T-helper 1 cell treated with Interleukin-12 subunit alpha and Interleukin-12 subunit beta and Interleukin-4 antibody, amounts not matched to agents 30 μg/mL and 1 μg/mL, for 36 hours (primary cell): ENCODE data around the gene BPIFA3.
"Not testable (repeated sequence)": the region's sequence is repeated elsewhere in the genome, so short reads cannot be mapped to it uniquely, and the experiment has no call there.

Source experiments
- H3K27ac Mint-ChIP-seq: one replicate; pipeline ENCODE4 v1.8.0; 2021; ENCODE audit warnings: mild to moderate bottlenecking, mixed read lengths
- H3K27me3 Mint-ChIP-seq: one replicate; pipeline ENCODE4 v1.8.0; 2021; ENCODE audit warnings: low read depth, mixed read lengths
- H3K36me3 Mint-ChIP-seq: one replicate; pipeline ENCODE4 v1.8.0; 2021; ENCODE audit warnings: low read depth, mixed read lengths
- H3K4me1 Mint-ChIP-seq: one replicate; pipeline ENCODE4 v1.8.0; 2021; ENCODE audit warnings: low read depth, mixed read lengths
- H3K4me3 Mint-ChIP-seq: one replicate; pipeline ENCODE4 v1.8.0; 2021; ENCODE audit warnings: mild to moderate bottlenecking, moderate library complexity, mixed read lengths
- H3K9me3 Mint-ChIP-seq: one replicate; pipeline ENCODE4 v1.8.0; 2021; ENCODE audit warnings: mixed read lengths

Gene BPIFA3

GRCh38 chr20:33217052-33217451 lies at the start of gene BPIFA3:
BPIFA3 (plus strand) TSS chr20:33217352; CDS start chr20:33217537, 185 bp downstream.
- Mint-ChIP-seq H3K4me3 (no peak within 1 kb of the TSS), H3K9me3 (no peaks in the 10 kb centered on the region), H3K36me3 (no peaks in the 10 kb centered on the region), H3K4me1 (no peaks in the 10 kb centered on the region), H3K27ac (no peak within 1 kb of the TSS), H3K27me3 (peaks cover 27% of the 10 kb centered on the region)

DNA sequence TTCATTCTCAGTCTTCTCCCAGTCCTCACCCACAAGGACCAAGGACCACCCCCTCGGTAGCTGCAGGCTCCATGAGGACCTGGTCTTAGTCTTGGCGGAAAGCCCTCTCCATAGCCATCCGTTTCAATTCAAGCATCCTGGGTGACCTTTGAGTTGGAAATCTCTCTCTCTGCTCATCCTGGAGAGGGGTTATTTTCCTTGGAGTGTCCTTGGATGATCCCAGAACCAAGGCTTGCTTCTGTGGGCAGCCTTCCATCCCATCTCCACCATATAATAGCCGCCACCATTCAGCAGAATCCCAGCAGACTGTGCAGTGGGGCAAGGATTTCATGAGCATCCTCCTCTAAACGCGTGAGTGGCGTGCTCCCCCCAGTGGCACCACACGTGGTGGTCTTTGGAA lies 49.3 kb upstream of the BPIFA3 start, which contains the start of gene BPIFA2:
Gene BPIFA2, plus strand, starts transcription at position 301 of the 400 bp plus-strand sequence. CDS start 987 bp downstream, outside the sequence.
- Mint-ChIP-seq H3K9me3 (peaks cover 13% of the 10 kb centered on the region), H3K36me3 (no peaks in the 10 kb centered on the region), H3K4me1 (no peaks in the 10 kb centered on the region), H3K4me3 (no peak within 1 kb of the TSS), H3K27ac (no peak within 1 kb of the TSS), H3K27me3 (no peaks in the 10 kb centered on the region)

- H3K4me1 Mint-ChIP-seq, result no peaks in the 10 kb centered on the region
- H3K4me3 Mint-ChIP-seq, result no peak overlapping the region
- H3K9me3 Mint-ChIP-seq, result peaks cover 13% of the 10 kb centered on the region
- H3K27ac Mint-ChIP-seq, result no peak overlapping the region
- H3K36me3 Mint-ChIP-seq, result no peaks in the 10 kb centered on the region
- no peaks in the 10 kb centered on the region for H3K27me3 Mint-ChIP-seq
Measured at GRCh38 chr20:33169176-33169794, 47.9 kb upstream of the BPIFA3 start.

DNA sequence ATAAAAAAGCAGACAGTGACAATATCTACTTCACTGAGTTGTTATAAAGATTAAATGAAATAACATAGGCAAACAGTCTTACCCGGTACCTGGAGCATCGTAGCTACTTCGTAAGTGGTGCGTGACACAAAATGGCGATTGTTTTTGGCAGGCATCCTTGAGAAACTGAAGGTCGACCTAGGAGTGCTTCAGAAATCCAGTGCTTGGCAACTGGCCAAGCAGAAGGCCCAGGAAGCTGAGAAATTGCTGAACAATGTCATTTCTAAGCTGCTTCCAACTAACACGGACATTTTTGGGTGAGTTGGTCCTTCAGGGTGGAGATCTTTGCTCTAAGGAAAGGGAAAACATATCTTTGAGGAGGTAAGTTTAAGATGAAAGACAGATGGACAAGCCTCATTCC lies 44.4 kb upstream of the BPIFA3 start:
- Mint-ChIP-seq H3K4me1 (no peaks in the 10 kb centered on the region), H3K27ac (no peak overlapping the region), H3K9me3 (peaks cover 13% of the 10 kb centered on the region), H3K36me3 (no peaks in the 10 kb centered on the region), H3K27me3 (no peaks in the 10 kb centered on the region), H3K4me3 (no peak overlapping the region)

GRCh38 chr20:33175123-33175522 lies 42.0 kb upstream of the BPIFA3 start:
- Mint-ChIP-seq H3K4me1 (no peaks in the 10 kb centered on the region), H3K27ac (no peak overlapping the region), H3K27me3 (no peaks in the 10 kb centered on the region), H3K36me3 (no peaks in the 10 kb centered on the region), H3K9me3 (no peaks in the 10 kb centered on the region), H3K4me3 (no peak overlapping the region)

DNA sequence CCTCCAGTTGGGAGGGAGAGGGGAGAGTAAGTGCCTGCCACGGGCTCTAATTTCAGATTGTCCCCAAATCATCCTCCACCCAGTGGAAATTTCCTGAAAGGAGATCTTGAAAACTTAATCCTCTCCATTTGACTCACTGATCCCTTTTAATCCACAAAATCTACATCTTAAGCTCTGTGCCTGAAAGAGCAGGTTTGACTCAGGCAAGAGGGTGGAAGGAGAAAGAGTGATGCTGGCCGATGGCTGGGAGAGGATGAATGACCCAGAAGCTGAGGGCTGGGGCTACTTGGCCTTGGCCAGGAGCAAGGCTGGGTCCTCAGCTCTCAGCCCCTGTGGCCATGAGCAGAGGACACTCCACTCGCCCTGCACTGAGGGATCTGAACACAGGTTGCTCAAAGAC lies 41.1 kb upstream of the BPIFA3 start:
- H3K27me3 Mint-ChIP-seq, result no peaks in the 10 kb centered on the region
- H3K4me3 Mint-ChIP-seq, result no peak overlapping the region
- H3K9me3 Mint-ChIP-seq, result no peaks in the 10 kb centered on the region
- H3K27ac Mint-ChIP-seq, result no peak overlapping the region
- no peaks in the 10 kb centered on the region for H3K36me3 Mint-ChIP-seq
- H3K4me1 Mint-ChIP-seq, result no peaks in the 10 kb centered on the region

DNA sequence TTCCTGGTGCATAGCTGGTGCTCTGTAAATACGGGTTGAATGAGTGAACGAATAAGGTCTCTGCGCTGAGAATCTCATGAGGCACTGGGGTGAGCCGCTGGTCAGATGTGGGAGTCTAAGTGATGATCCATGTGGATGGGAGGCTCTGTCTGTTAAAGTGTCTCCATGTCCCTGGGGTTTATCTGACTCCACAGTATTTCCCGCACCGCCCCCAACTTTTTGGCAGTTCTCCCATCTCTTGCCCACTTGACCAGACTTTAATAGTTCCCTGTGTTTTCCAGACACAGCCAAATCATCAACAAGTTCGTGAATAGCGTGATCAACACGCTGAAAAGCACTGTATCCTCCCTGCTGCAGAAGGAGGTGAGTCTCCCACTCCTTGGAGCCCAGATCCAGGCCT lies 39.3 kb upstream of the BPIFA3 start:
- H3K36me3 Mint-ChIP-seq, result no peaks in the 10 kb centered on the region
- H3K4me3 Mint-ChIP-seq, result no peak overlapping the region
- H3K27me3 Mint-ChIP-seq, result no peaks in the 10 kb centered on the region
- H3K9me3 Mint-ChIP-seq, result no peaks in the 10 kb centered on the region
- no peaks in the 10 kb centered on the region for H3K4me1 Mint-ChIP-seq
- H3K27ac Mint-ChIP-seq, result no peak overlapping the region

- no peak overlapping the region for H3K27ac Mint-ChIP-seq
- no peak overlapping the region for H3K4me3 Mint-ChIP-seq
- no peaks in the 10 kb centered on the region for H3K27me3 Mint-ChIP-seq
- H3K4me1 Mint-ChIP-seq, result no peaks in the 10 kb centered on the region
- H3K9me3 Mint-ChIP-seq, result no peaks in the 10 kb centered on the region
- no peaks in the 10 kb centered on the region for H3K36me3 Mint-ChIP-seq
Measured at GRCh38 chr20:33178726-33179125, 38.4 kb upstream of the BPIFA3 start.

DNA sequence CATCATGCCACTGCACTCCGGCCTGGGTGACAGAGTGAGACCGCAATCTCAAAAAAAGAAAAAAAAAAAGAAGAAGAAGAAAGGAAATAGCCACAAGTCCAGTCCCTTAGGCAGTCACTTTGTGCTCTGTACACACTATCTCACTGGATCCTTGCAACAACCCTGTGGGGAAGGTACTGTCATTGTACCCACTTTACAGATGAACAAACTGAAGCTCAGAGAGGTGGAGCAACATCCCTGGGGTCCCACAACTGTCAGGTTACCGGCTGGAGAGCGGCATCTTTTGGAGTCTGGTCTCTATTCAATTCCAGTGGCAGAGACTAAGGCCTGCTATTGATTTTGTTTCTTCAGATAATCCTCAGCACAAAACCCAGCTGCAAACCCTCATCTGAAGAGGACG lies 37.0 kb upstream of the BPIFA3 start:
- Mint-ChIP-seq H3K27me3 (no peaks in the 10 kb centered on the region), H3K9me3 (no peaks in the 10 kb centered on the region), H3K36me3 (no peaks in the 10 kb centered on the region), H3K4me3 (no peak overlapping the region), H3K4me1 (no peaks in the 10 kb centered on the region), H3K27ac (no peak overlapping the region)

DNA sequence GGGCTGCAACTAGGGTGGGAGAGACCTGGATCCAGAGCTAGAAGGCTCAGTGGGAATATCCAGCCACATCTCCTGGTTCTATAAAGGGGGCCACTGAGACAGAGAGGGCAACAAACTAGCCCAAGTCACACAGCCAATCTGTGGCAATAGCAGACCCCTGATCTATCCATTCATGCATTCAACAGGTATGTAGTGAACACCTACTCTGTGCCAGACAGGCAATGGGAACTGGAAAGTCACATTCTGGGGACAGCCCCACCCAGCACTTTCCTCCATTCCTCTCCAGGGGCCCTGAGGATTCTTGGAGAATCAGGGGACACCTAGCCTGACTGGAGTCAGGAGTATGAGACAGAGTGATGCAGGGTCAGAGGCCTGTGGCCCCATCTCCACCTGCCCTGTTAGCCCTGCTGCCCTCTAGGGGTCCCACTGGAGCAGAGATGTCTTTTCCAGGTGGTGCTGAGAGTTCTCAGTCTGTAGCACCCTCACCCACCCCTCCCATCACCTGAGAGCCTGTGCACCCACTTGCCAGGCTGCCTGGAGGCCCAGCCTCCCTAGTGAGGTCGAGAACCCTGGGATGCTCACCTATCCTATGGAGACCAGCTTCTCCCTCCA lies 35.6 kb upstream of the BPIFA3 start:
- H3K4me3 Mint-ChIP-seq, result no peak overlapping the region
- H3K4me1 Mint-ChIP-seq, result no peaks in the 10 kb centered on the region
- no peaks in the 10 kb centered on the region for H3K9me3 Mint-ChIP-seq
- H3K27me3 Mint-ChIP-seq, result no peaks in the 10 kb centered on the region
- H3K27ac Mint-ChIP-seq, result no peak overlapping the region
- no peaks in the 10 kb centered on the region for H3K36me3 Mint-ChIP-seq

DNA sequence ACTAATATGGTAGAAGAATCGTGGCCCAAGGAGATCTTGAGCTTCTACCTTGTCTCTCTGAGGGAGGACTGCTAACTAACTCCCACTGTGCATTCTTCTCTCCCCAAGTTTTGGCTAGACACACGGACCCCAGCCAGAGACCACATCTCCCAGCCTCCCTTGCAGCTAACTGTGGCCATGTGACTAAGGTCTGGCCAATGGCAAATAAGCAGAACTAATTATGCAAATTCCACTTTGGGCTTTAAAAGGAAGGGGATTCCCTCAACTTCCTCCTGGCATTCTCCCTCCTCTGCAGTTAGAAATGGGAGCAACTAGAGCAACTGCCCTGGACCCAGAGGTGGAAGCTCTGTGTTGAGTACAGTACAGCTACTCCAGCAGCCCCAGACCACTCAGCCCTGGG lies 33.8 kb upstream of the BPIFA3 start:
- no peak overlapping the region for H3K27ac Mint-ChIP-seq
- H3K9me3 Mint-ChIP-seq, result no peaks in the 10 kb centered on the region

DNA sequence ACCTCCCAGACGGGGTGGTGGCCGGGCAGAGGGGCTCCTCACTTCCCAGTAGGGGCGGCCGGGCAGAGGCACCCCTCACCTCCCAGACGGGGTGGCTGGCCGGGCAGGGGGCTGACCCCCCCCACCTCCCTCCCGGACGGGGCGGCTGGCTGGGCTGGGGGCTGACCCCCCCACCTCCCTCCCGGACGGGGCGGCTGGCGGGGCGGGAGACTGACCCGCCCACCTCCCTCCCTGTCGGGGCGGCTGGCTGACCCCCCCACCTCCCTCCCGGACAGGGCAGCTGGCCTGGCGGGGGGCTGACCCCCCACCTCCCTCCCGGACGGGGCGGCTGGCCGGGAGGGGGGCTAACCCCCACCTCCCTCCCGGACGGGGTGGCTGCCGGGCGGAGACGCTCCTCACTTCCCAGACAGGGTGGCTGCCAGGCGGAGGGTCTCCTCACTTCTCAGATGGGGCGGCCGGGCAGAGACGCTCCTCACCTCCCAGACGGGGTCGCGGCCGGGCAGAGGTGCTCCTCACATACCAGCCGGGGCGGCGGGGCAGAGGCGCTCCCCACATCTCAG lies 32.0 kb upstream of the BPIFA3 start:
- H3K27me3 Mint-ChIP-seq, H3K4me3 Mint-ChIP-seq, H3K9me3 Mint-ChIP-seq, H3K36me3 Mint-ChIP-seq, H3K4me1 Mint-ChIP-seq, H3K27ac Mint-ChIP-seq: not testable (repeated sequence)

More for the DNA sequence above, 33.8 kb upstream of the BPIFA3 start:
- no peaks in the 10 kb centered on the region for H3K27me3 Mint-ChIP-seq
- H3K4me3 Mint-ChIP-seq, result no peak overlapping the region
- H3K4me1 Mint-ChIP-seq, result no peaks in the 10 kb centered on the region
- no peaks in the 10 kb centered on the region for H3K36me3 Mint-ChIP-seq

- no peak overlapping the region for H3K4me3 Mint-ChIP-seq
- no peaks in the 10 kb centered on the region for H3K36me3 Mint-ChIP-seq
- H3K4me1 Mint-ChIP-seq, result no peaks in the 10 kb centered on the region
- no peak overlapping the region for H3K27ac Mint-ChIP-seq
- no peaks in the 10 kb centered on the region for H3K9me3 Mint-ChIP-seq
- H3K27me3 Mint-ChIP-seq, result no peaks in the 10 kb centered on the region
Measured at GRCh38 chr20:33187491-33187890, 29.7 kb upstream of the BPIFA3 start.

- Mint-ChIP-seq H3K9me3 (no peaks in the 10 kb centered on the region), H3K4me3 (no peak overlapping the region), H3K36me3 (no peaks in the 10 kb centered on the region), H3K4me1 (no peaks in the 10 kb centered on the region), H3K27ac (no peak overlapping the region), H3K27me3 (no peaks in the 10 kb centered on the region)
Measured at GRCh38 chr20:33188421-33188820, 28.7 kb upstream of the BPIFA3 start.

GRCh38 chr20:33191484-33191883 lies 25.7 kb upstream of the BPIFA3 start:
- Mint-ChIP-seq H3K4me3 (no peak overlapping the region), H3K36me3 (no peaks in the 10 kb centered on the region), H3K27me3 (no peaks in the 10 kb centered on the region), H3K9me3 (no peaks in the 10 kb centered on the region), H3K27ac (no peak overlapping the region), H3K4me1 (no peaks in the 10 kb centered on the region)
